ENCODE data around the gene KRTAP4-9. TPM values are rescaled to one million over a fixed set of nuclear protein-coding genes. Genes with fewer than 3 reads are reported as not detected.
"Not testable (repeated sequence)": the region's sequence is repeated elsewhere in the genome, so short reads cannot be mapped to it uniquely, and the experiment has no call there.

Gene KRTAP4-9
- total RNA-seq, 4 donors from 2014 or later: not detected

- H3K27me3 ChIP-seq: no peaks in the 10 kb centered on the region
- no peak for DNase-seq
- no peak overlapping the region for H3K27ac ChIP-seq
- no peaks in the 10 kb centered on the region for H3K9me3 ChIP-seq
- no peaks in the 10 kb centered on the region for H3K36me3 ChIP-seq
- H3K4me3 ChIP-seq: no peak overlapping the region
- H3K4me1 ChIP-seq: no peaks in the 10 kb centered on the region
- TF ChIP-seq POLR2A (IDR thresholded peaks at IDR 0.05) (no peak), CTCF (IDR thresholded peaks at IDR 0.05) (no peak)
Measured at GRCh38 chr17:41107941-41108450, 2.8 kb downstream of the KRTAP4-9 start.

GRCh38 chr17:41108728-41109386 lies 3.7 kb downstream of the KRTAP4-9 start:
- DNase-seq, H3K4me1 ChIP-seq, H3K27me3 ChIP-seq, H3K4me3 ChIP-seq, H3K9me3 ChIP-seq, H3K36me3 ChIP-seq, H3K27ac ChIP-seq: not testable (repeated sequence)

GRCh38 chr17:41111151-41111885 lies 6.1 kb downstream of the KRTAP4-9 start:
- no peak overlapping the region for H3K27ac ChIP-seq
- no peaks in the 10 kb centered on the region for H3K27me3 ChIP-seq
- H3K9me3 ChIP-seq: no peaks in the 10 kb centered on the region
- no peak overlapping the region for H3K4me3 ChIP-seq
- no peak for DNase-seq
- H3K4me1 ChIP-seq: no peaks in the 10 kb centered on the region
- no peak for TF ChIP-seq POLR2A (IDR thresholded peaks at IDR 0.05)
- TF ChIP-seq CTCF (IDR thresholded peaks at IDR 0.05): no peak
- H3K36me3 ChIP-seq: no peaks in the 10 kb centered on the region

- peak in 1 of 3 donors; percentile 43 for DNase-seq
- Histone ChIP-seq H3K4me3 (no peak overlapping the region), H3K4me1 (no peaks in the 10 kb centered on the region), H3K27ac (no peak overlapping the region), H3K9me3 (no peaks in the 10 kb centered on the region), H3K36me3 (no peaks in the 10 kb centered on the region), H3K27me3 (no peaks in the 10 kb centered on the region)
- no peak for TF ChIP-seq POLR2A (IDR thresholded peaks at IDR 0.05)
- TF ChIP-seq CTCF (IDR thresholded peaks at IDR 0.05): no peak
Measured at GRCh38 chr17:41116297-41116696, 11.1 kb downstream of the KRTAP4-9 start.

GRCh38 chr17:41117846-41118386 lies 12.7 kb downstream of the KRTAP4-9 start, which contains the start of gene KRTAP4-11:
Gene KRTAP4-11, minus strand, starts transcription at chr17:41118373. Its CDS starts 58 bp downstream, at chr17:41118315.
- not testable (repeated sequence) for H3K36me3 ChIP-seq, H3K27me3 ChIP-seq, DNase-seq, H3K4me1 ChIP-seq, H3K4me3 ChIP-seq, H3K9me3 ChIP-seq, H3K27ac ChIP-seq

GRCh38 chr17:41118721-41119120 lies 13.5 kb downstream of the KRTAP4-9 start:
- TF ChIP-seq POLR2A (IDR thresholded peaks at IDR 0.05): no peak
- TF ChIP-seq CTCF (IDR thresholded peaks at IDR 0.05): no peak

GRCh38 chr17:41119696-41120690 lies 14.8 kb downstream of the KRTAP4-9 start:
- H3K36me3 ChIP-seq, H3K9me3 ChIP-seq, DNase-seq, H3K4me1 ChIP-seq, H3K27me3 ChIP-seq, H3K4me3 ChIP-seq: not testable (repeated sequence)
- peak overlapping the region in 1 of 4 donors; percentile 46 for H3K27ac ChIP-seq

More at GRCh38 chr17:41118721-41119120, 13.5 kb downstream of the KRTAP4-9 start:
- H3K27me3 ChIP-seq: no peaks in the 10 kb centered on the region
- DNase-seq: no peak
- H3K9me3 ChIP-seq: no peaks in the 10 kb centered on the region
- no peaks in the 10 kb centered on the region for H3K4me1 ChIP-seq
- H3K36me3 ChIP-seq: no peaks in the 10 kb centered on the region
- H3K4me3 ChIP-seq: no peak overlapping the region
- H3K27ac ChIP-seq: no peak overlapping the region

All from Peyer's patch (tissue), 4 donors.